HEK293T (cell line): Measurements from ENCODE around the gene IRF1.

Experiments
- CTCF ChIA-PET: fragments of 350-600 bp; formaldehyde crosslinking; extraction: SDS; loops from one replicate; lab custom pipeline; 2021; ENCODE audit warnings: antibody characterized with exemption, inconsistent platforms; lab: Yijun Ruan, JAX
- POLR2A ChIA-PET: fragments of 350-600 bp; formaldehyde crosslinking; extraction: SDS; loops from one replicate; lab custom pipeline; 2020; ENCODE audit warnings: antibody characterized with exemption, inconsistent platforms; lab: Yijun Ruan, JAX
- DNase-seq: peaks from one replicate; pipeline ENCODE4 v3.0.0; 2012; ENCODE audit warnings: mixed read lengths; ENCODE audit errors: extremely low spot score
- ARNT ChIP-seq: fragments of 450-650 bp; IDR thresholded peaks from 2 replicates; pipeline ENCODE4 v1.6.1; 2017; ENCODE audit warnings: mild to moderate bottlenecking
- BHLHE40 ChIP-seq: fragments of 450-650 bp; IDR thresholded peaks from 2 replicates; pipeline ENCODE4 v1.6.1; 2016; ENCODE audit warnings: mild to moderate bottlenecking, moderate library complexity, borderline replicate concordance
- CTBP1 ChIP-seq: fragments of 450-650 bp; IDR thresholded peaks from 2 replicates; pipeline ENCODE4 v1.6.1; 2016; ENCODE audit warnings: borderline replicate concordance
- ELF4 ChIP-seq: fragments of 450-650 bp; IDR thresholded peaks from 2 replicates; pipeline ENCODE4 v1.6.1; 2017; ENCODE audit warnings: antibody characterized with exemption
- FOXA1 ChIP-seq: fragments of 450-650 bp; IDR thresholded peaks from 2 replicates; pipeline ENCODE4 v1.6.1; 2016; ENCODE audit warnings: mild to moderate bottlenecking
- FOXK2 ChIP-seq: fragments of 450-650 bp; IDR thresholded peaks from 2 replicates; pipeline ENCODE4 v1.6.1; 2016; ENCODE audit warnings: mild to moderate bottlenecking
- FOXM1 ChIP-seq: fragments of 450-650 bp; IDR thresholded peaks from 2 replicates; pipeline ENCODE4 v1.6.1; 2017; ENCODE audit warnings: mild to moderate bottlenecking, borderline replicate concordance
- HDGF ChIP-seq: fragments of 450-650 bp; IDR thresholded peaks from 2 replicates; pipeline ENCODE4 v1.6.1; 2017; ENCODE audit warnings: antibody characterized with exemption, borderline replicate concordance
- L3MBTL2 ChIP-seq: fragments of 450-650 bp; conservative IDR thresholded peaks from 2 replicates; pipeline ENCODE4 v1.6.1; 2016; ENCODE audit warnings: mild to moderate bottlenecking
- LEF1 ChIP-seq: fragments of 450-650 bp; IDR thresholded peaks from 2 replicates; pipeline ENCODE4 v1.6.1; 2017; ENCODE audit warnings: mild to moderate bottlenecking, borderline replicate concordance
- NFRKB ChIP-seq: fragments of 450-650 bp; IDR thresholded peaks from 2 replicates; pipeline ENCODE4 v1.6.1; 2016; ENCODE audit warnings: mild to moderate bottlenecking, moderate library complexity
- SP1 ChIP-seq: fragments of 450-650 bp; IDR thresholded peaks from 2 replicates; pipeline ENCODE4 v1.6.1; 2017
- SUZ12 ChIP-seq: fragments of 450-650 bp; IDR thresholded peaks from 2 replicates; pipeline ENCODE4 v1.6.1; 2016; ENCODE audit warnings: mild to moderate bottlenecking
- TARDBP ChIP-seq: fragments of 450-650 bp; IDR thresholded peaks from 2 replicates; pipeline ENCODE4 v1.6.1; 2016
- ZNF384 ChIP-seq: fragments of 450-650 bp; IDR thresholded peaks from 2 replicates; pipeline ENCODE4 v1.6.1; 2016
- TF ChIP-seq, protein P1 (sequence below): fragments of 450-650 bp; IDR thresholded peaks from 2 replicates; pipeline ENCODE4 v1.6.1; 2016

The IRF1 gene

DNA sequence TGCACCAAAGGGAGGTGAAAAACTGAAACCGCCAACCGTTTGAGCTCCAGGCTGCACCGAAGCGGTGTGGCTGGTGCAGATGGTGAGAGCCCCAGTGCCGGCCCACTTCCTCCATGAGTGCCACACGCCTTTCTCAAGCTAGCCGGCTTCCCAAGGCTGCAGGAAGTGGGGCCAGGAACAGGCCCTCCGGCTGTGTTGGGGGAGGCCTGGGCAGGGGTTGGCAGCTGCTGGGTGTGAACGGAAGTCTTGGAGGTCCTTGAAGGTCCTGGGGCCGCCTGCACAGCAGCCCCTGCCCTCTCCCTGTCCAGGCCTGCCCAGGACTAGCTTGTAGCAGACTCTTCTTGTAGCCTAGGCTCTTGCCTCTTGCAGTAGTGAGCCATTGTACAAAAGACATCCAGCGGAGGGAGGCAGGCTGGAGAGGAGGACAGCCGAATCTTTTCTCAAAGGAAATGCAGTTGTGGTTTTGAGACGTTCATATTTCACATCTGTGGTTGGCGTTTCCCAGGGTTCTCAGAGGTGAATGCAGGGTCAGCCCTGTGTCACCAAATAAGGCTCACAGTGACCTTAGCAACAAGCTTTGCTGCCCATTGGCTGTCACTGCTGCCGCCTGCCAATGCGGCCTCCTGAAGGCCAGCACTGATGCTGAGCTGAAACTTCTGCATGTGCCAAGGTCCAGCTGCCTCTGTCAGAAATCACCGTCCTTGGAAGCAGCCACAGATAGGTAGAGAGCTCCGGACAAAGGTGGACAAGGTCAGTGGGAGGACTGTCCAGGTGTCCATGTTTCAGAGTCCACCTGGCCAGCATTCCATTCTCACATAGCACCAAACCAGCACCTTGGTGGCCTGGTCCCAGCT, 23.9 kb downstream of the IRF1 start:
- TF ChIP-seq ZNF384, result no peak
- ChIA-PET POLR2A (interaction anchor here (0.6 to 1.2 kb wide), 4 partner anchors 13 to 31 kb away, joined by 3 to 4 read pairs (median 3); partner anchors contain the start of gene IRF1), CTCF (interaction anchor here (0.6 to 1.3 kb wide), 2 partner anchors 44 to 96 kb away, joined by 3 to 5 read pairs; no protein-coding TSS in a partner anchor)
- DNase-seq, result no peak

DNA sequence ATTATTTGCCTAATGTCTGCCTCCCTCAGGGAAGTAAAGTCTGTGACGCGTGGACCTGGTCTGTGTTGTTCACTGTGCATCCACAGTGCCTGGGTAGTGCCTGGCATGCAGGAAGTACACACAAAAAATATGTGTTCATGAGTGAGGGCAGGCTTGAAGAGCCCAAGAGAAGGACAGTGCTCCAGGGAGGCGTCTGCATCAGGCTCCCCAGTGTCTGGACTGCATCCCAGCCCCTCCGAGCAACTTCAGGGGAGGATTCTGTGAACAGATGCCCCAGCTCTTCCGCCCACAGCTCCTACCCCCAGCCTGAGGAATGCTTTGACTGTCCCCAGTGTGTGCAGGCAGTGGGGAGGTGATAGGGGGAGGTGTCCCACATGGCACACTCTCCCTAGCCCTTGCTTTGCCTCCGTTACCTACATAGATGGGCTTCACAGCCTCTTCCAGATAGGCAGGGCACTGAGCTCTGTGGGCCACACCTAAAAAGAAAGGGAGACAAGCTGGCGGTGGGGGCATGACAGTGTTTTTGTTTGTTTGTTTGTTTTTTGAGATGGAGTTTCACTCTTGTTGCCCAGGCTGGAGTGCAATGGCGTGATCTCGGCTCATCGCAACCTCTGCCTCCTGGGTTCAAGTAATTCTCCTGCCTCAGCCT, 25.4 kb downstream of the IRF1 start:
- no peak for DNase-seq
- CTCF ChIA-PET, result interaction anchor here (1.8 kb wide), 1 partner anchor 13 kb away, joined by 5 read pairs; no protein-coding TSS in a partner anchor
- TF ChIP-seq ZNF384 (no peak), LEF1 (no peak), TARDBP (no peak), ELF4 (no peak)
- POLR2A ChIA-PET, result interaction anchor here (1.5 kb wide), 1 partner anchor 25 kb away, joined by 8 read pairs; the partner anchor contains the start of gene IRF1

DNA sequence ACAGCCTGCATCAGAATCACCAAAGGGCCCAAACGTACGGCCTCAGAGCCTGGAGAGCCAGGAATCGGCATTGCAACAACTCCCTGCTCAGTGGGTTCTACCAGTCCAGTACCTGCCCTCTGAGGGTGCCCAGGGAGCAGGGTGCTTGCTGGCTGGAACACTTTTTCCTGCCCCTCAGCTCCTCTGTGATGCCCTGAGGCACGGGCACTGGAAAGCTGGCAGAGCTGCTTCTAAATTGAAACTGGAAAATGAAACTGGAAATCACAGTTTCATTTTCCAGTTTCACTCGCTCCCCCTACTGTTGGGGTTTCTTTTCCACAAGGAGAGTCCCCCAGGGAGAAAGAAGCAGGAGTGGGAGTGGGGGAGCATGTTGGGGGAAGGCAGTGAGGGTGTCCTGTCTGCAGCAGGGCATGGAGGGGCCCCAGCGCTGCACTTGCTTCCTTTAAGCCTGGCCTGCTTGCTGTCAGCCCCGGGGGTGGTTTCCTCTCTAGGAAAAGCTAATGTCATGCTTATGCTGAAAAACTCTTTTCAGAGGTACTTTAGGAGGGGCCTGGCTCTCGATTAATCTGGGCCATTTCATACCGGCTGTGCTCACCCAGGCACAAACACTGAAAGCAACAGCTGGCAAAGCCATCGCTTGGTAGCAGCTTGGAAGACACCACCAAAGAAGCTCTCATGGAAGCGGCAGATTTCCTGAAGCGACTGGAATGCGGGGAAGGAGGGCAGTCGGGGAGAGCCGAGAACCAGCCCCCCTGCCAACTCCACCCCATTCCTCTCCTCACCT, 26.2 kb downstream of the IRF1 start:
- DNase-seq, result no peak
- POLR2A ChIA-PET, result interaction anchor here (1.5 kb wide), 1 partner anchor 26 kb away, joined by 8 read pairs; the partner anchor contains the start of gene IRF1
- CTCF ChIA-PET, result interaction anchor here (1.8 kb wide), 1 partner anchor 14 kb away, joined by 5 read pairs; no protein-coding TSS in a partner anchor
- TF ChIP-seq ELF4, result no peak
- TF ChIP-seq HDGF, result no peak
- TF ChIP-seq TARDBP, result no peak
- no peak for TF ChIP-seq L3MBTL2
- TF ChIP-seq, protein P1, sequence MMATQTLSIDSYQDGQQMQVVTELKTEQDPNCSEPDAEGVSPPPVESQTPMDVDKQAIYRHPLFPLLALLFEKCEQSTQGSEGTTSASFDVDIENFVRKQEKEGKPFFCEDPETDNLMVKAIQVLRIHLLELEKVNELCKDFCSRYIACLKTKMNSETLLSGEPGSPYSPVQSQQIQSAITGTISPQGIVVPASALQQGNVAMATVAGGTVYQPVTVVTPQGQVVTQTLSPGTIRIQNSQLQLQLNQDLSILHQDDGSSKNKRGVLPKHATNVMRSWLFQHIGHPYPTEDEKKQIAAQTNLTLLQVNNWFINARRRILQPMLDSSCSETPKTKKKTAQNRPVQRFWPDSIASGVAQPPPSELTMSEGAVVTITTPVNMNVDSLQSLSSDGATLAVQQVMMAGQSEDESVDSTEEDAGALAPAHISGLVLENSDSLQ, result no peak
- no peak for TF ChIP-seq SP1
- TF ChIP-seq ARNT, result no peak
- no peak for TF ChIP-seq FOXK2
- TF ChIP-seq BHLHE40, result no peak
- TF ChIP-seq FOXM1, result no peak
- TF ChIP-seq ZNF384, result no peak
- TF ChIP-seq LEF1, result no peak
- no peak for TF ChIP-seq FOXA1
- no peak for TF ChIP-seq CTBP1
- no peak for TF ChIP-seq NFRKB
- TF ChIP-seq SUZ12, result no peak

DNA sequence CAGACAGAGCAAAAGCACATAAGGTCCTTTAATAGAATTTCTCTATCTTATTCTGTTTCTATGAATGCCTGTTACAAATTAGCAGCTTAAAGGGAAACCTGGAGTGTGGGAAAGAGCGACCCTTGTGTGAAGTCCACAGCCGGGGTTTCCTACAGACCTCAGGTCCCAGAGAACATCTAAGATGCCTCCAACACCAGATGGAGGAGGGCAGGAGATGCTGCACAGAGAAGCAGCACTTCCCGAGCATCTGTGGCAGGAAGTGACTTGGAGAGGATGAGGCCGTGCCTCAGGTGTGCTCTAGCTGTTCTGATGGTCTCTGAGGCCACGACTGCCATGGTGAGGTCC, 26.8 kb downstream of the IRF1 start:
- POLR2A ChIA-PET, result interaction anchor here (1.5 kb wide), 1 partner anchor 27 kb away, joined by 8 read pairs; the partner anchor contains the start of gene IRF1
- TF ChIP-seq FOXA1, result no peak
- DNase-seq, result no peak
- CTCF ChIA-PET, result interaction anchor here (1.8 kb wide), 1 partner anchor 15 kb away, joined by 5 read pairs; no protein-coding TSS in a partner anchor

DNA sequence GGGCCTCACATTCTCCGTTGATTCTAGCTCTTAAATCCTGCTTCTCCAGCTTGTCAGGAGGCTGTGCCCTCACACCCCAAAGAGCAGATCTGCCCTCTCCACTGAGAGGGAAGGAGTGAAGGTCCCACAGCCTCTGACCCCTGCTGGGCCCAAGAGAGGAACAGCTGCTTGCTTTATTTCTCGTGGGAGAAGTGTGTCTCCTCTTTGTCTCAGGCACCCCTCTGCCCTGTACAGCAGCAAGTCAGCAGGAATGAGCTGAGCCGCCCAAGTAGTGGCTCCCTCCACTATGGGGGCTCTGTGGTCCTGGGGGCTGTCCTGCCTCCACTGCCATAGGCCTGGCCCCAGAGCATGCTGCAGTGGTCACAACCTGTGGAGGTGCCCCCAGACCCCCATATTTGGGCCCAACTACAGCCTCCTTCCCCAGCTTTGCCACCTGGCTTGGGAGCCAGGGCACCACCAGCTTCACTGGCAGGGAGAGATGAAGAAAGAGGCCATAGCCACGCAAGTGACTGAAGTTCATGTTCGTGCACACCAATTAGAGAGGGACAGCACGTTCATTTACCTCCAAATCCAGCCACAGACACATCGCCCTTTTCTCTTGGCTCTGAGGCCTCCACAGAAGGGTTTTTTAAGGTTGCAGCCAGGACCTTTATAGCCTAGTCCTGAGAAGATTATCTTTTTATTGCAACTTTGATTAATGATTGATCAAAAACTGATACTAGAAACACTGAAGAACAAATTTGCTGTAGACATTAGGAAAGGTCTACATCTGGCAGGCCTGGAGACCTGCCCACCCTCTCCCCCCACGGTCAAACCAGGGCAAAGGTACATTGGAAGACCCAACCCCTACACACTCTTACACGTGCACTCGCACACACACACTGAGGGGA, 27.5 kb downstream of the IRF1 start:
- ChIA-PET POLR2A (interaction anchor here (1.1 kb wide), 1 partner anchor 27 kb away, joined by 3 read pairs; the partner anchor contains the start of gene IRF1), CTCF (no interaction called here)
- TF ChIP-seq TARDBP (no peak), FOXK2 (no peak), BHLHE40 (no peak), L3MBTL2 (no peak), SP1 (no peak), CTBP1 (no peak), HDGF (no peak), FOXA1 (no peak), NFRKB (no peak), LEF1 (no peak), ZNF384 (no peak), FOXM1 (no peak), ELF4 (no peak), SUZ12 (no peak), ARNT (no peak)
- TF ChIP-seq, protein P1, result no peak
- no peak for DNase-seq

DNA sequence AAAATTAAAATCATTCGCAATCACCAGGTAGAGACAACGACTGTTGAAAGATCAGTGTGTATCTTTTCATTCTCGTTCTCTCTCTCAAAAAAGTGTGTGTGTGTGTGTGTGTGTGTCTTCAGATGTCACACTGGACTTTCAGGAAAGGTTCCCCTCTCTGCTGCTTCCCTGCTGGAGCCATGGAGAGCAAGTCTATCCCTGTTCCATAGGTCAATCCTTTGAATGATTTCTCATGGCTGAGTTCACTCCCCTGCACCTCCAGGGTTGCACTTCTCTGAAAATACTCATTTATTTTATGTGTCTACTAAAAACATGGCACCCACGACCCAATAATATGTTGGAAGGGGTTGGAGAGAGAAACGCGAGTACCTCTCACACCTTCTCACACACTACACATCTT, 28.2 kb downstream of the IRF1 start:
- TF ChIP-seq SP1 (no peak), FOXK2 (no peak), CTBP1 (no peak), ZNF384 (no peak), BHLHE40 (no peak), HDGF (no peak), FOXA1 (no peak), FOXM1 (no peak), ELF4 (no peak), NFRKB (no peak), SUZ12 (no peak), TARDBP (no peak), LEF1 (no peak), ARNT (no peak), L3MBTL2 (no peak)
- TF ChIP-seq, protein P1, result no peak
- no peak for DNase-seq
- POLR2A ChIA-PET, result interaction anchor here (1.1 kb wide), 1 partner anchor 28 kb away, joined by 3 read pairs; the partner anchor contains the start of gene IRF1
- CTCF ChIA-PET, result no interaction called here
